ENCODE results near the gene RNF220.

- TF ChIP-seq, protein P1, sequence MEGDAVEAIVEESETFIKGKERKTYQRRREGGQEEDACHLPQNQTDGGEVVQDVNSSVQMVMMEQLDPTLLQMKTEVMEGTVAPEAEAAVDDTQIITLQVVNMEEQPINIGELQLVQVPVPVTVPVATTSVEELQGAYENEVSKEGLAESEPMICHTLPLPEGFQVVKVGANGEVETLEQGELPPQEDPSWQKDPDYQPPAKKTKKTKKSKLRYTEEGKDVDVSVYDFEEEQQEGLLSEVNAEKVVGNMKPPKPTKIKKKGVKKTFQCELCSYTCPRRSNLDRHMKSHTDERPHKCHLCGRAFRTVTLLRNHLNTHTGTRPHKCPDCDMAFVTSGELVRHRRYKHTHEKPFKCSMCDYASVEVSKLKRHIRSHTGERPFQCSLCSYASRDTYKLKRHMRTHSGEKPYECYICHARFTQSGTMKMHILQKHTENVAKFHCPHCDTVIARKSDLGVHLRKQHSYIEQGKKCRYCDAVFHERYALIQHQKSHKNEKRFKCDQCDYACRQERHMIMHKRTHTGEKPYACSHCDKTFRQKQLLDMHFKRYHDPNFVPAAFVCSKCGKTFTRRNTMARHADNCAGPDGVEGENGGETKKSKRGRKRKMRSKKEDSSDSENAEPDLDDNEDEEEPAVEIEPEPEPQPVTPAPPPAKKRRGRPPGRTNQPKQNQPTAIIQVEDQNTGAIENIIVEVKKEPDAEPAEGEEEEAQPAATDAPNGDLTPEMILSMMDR (IDR thresholded peaks at IDR 0.05) = no peak
- no peak for TF ChIP-seq POLR2A (IDR thresholded peaks at IDR 0.05)
Observed at GRCh38 chr1:44645476-44646244, 240.6 kb downstream of the RNF220 start.
